NOMO-1 (cell line): ENCODE data around the gene ZBTB7B.

Experiments
- DNase-seq, 2 experiments: peaks; one replicate each; lab custom pipeline; 2025; ENCODE audit not compliant: unreplicated experiment in 2 of 2; lab: John Stamatoyannopoulos, UW

ZBTB7B gene

DNA sequence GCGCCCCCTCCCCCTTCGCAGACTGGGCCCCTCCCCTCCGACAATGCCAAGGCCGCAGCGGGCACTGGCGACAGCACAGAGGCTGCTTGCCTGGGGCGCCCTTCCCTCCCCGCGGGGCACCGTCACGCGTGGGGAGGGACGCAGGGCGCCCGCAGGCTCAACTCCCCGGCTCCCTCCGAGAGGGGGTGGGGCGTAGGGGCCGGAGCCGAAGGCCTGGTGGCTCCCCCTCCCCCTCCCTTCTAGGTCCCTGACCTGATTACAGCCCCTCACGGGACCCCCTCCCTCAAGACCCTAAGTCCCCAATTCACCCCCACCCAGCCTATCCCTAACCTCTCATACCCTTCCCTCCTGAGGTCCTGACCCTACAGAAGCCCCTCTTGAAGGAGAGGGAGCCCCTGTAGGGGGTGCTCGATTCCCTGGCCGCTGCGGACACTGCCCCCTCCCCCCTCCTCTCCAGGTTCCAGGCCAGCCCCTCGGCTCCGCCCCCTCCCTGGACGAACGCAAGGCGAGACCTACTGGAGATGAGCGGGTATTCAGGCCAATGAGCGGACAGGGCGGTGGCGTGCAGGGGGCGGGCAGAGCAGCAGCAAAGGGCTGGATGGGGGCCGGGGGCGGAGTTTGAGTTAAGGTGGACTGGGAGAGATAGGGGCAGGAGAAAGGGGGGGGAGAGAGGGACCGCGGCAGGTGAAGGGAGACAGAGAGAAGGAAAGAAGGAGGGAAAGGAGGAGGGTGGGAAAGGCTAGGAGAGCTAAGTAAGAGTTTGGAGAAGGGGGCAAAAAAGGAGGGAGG, 733 bp upstream of the ZBTB7B start:
- peak; percentile 98 to 100 for DNase-seq

DNA sequence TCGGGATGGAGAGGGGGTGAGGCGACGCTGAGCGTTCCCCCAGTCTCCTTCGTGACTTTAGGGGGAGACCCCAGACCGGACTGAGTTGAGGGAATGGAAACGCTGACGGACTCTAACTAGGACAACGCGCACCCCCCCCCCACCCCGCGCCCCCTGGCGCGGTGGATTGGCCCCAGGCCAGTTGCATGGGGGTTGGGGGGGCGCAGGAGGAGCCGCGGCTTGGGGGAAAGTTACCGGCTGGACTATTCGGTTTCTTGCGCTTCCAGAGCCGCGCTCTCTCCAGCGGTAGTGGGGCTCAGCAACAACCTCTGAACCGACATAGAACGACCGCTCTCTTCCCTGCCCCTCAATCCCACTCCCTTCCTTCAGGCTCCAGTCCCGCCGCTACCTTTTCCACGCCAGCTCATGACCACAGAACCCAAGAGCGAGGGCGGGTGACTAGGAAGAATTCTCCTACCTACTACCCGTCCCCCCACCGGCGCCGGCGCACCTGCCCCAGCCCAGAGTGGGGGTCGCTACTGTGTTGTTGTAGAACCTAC, 694 bp downstream of the ZBTB7B start:
- DNase-seq, result no peak

DNA sequence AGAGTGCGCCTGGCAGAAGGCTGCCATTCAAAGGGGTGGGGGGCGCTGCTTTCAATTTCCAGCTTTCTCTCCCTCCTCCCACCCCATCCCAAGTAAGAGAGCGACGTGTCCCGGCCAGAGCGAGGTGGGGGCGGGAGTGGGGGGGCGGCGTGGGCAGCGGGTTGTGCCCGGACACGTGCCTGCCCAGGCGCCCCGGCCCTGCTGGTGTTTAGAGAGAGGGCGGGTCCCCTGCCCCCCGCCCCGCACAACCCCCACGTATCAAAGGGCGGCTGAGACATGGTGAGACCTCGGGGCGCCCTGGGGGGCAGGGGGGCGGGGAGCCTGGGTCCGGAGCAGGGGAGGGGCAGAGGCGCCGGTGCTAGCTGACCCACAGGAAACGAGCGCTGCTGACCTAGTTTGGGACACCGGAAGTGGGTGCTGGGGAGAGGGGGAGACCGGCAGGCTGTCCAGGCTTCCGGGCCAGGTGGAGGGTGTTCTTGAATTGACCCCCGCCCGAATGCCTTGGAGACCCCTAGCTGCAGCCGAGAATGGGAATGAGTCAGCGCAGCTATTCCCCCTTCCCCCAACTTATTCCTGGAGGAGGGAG, 1.3 kb downstream of the ZBTB7B start:
- DNase-seq, result no peak

DNA sequence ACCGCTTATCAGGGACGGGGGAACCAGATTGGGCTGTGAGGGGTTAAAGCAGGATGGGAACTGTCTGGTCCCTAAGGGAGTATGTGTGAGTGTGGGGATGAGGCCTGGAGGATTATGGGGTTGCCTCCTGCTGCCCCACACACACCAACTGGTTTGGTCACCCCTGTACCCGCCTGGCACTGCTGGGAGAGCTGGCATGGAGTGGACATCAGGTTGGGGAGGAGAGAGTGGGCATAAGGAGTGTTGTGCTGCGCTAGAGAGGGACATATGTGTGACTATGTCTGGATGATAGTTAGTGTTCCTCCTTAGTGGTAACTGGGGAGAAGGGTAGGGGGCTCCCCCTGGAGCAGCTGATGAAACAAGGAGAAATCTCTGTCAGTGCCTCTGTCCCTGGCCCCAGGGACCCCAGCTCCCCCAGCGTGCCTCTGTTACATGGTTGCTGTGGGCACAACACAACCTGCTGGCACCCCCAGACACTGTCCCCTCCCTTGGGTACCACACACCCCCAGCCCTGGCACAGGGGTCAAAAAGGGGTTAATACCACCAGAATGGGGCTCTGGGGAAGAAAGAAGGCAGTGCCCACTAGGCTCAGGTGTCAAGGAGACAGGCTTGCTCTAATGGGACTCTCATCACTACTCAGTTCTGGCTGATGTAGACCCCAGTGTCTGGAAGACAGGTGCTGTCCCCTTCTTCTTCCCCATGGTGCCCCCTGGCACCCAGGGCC, 1.9 kb downstream of the ZBTB7B start:
- no peak for DNase-seq

DNA sequence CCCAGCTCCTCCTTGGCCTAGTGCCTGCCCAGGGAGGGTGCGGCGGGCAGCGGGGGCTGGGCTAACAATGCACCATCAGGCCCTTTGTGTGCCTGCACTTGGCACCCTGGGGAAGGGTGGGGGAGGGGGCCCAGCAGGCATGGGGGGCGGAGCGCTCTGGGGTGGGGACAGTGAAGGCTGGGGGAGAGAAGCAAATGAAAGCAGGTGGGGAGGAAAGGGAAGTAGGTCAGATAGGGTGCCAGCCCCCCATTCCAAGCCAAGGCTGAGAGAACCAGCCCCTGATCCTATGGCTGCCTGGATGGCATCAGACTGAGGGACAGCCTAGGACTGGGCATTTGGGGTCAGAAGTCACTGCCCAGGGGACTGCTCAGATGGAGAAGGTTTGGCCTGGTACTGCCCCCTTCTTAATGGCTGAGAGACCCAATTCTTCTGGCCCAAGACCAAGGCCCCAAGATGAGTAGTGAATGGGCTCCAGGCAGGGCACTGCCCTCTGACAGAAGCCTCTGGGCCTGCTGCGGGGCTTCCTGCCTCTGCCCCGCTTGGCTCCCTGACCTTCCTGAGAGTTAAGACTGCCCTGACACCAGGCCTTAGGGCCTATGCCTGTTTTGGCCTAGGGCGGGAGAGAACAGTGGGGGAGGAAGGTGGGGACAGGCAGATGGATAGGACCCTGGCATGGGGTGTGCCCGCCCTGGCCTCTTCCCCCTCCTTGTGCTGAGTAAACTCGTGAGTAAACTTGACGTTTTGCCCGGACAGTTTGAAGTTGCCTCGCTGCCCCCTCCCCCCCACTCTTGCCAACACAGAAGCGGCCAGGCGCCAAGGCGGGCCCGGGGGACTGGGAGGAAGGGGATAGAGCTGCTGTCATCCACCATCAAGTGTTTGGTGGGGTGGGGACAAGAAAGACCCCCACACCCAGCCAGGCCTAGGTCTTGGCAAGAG, 2.7 kb downstream of the ZBTB7B start:
- no peak for DNase-seq

DNA sequence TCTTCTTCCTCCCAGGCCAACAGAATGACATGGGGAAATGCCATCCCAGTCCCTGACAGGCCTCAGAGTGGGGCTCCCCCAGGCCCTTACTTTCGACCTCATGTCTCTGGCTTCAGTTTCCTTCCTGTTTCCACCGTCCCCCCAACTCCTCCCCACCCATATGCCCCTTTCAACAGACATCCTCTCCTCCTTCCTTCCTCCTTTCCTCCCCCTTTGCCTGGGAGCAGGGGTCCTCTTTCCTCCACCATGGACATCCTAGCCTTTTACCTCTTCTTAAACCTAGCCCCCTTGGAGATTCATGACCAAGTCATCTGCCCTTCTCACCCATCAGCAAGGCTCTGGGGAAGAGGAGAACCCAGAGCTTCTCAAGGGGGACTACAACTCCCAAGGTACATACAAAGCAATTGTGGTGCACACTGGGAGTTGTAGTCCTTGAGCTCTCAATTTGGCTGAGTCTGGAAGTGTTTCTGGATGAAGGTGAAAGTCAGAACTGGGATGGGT, 4.0 kb downstream of the ZBTB7B start:
- DNase-seq, result peak; percentile 41 to 75

- no peak for DNase-seq
Observed at GRCh38 chr1:155007251-155007828, 4.7 kb downstream of the ZBTB7B start.

DNA sequence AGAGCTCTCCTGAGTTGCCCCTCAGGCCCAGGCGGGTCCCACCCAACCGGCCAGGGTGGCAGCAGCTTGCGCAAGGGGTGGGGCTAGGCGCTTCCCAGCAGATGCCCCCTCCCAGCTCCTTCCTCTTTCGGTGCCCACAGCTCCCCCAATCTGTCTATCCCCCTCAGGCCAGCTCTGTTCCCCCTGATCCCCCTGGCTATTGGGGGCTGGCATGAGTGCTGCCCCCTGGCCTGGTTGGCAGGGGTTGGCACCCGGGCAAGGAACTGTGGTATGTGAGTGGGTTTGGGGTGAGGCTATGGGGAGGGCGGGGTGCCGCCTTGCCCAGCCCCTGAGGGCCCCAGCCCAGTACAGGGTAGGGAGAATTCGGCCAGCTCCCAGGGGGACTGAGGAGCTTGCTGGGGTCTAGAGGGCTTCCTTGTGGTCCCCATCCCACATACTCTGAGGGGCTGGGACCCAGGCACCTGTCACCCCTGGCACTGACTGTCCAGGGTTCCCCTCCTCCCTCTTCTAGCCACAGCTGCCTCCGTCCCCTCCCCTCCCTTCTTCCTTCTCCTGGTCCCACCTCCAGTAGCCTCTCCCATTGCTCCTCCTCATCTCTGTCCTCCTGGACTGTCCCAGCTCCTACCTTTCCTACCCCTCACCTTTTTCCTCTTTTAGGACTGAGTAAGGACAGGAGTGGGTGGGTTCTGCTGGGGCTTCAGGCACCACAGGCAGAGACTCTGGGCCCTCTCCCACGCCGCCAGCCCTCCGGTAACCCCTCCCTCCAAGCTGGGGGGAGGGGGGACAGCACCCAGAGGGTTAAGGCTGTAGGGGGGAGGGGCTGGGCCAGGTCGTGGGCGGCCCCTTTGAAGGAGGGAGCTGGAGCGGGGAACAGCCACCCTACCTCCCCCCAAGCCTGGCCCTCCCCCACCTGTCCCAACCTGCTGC, 5.7 kb downstream of the ZBTB7B start:
- DNase-seq, result peak; percentile 44 to 64

- DNase-seq, result no peak
Observed at GRCh38 chr1:155009221-155009711, 6.7 kb downstream of the ZBTB7B start.

- no peak for DNase-seq
Observed at GRCh38 chr1:155009742-155010141, 7.1 kb downstream of the ZBTB7B start.

DNA sequence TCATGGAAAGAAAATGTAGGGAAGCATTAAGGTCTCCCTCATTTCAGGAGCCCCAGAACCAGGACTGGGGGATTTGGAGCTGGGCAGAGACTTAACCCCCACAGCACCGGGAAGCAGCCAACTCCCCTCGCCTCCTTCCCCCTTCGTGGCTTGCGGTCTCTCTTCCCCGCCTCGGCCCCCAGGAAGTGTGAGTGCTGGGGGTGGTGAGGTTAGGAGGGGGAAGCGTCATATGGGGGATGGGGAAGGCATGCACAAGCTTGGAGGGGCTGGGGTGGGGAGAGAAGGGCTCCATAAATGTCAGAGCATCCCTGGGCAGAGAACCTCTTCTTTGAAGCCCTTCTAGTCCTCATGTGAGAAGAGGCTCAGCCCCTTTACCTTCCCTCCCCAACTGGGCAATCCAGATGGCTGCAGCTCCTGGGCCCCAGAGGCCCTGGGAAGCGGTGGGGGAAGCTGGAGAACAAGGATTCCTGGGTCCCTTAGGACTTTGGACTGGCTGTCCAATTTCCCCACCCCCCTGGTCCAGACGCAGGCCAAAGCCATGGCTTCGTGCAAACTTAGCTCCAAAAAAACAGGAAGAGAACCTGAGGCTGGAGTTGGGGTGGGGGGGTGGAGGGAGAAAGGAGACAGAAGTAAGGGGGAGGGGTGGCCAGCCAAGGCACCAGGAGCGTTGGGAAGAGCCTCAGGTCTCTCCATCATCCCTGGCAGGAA, 7.8 kb downstream of the ZBTB7B start:
- no peak for DNase-seq

DNA sequence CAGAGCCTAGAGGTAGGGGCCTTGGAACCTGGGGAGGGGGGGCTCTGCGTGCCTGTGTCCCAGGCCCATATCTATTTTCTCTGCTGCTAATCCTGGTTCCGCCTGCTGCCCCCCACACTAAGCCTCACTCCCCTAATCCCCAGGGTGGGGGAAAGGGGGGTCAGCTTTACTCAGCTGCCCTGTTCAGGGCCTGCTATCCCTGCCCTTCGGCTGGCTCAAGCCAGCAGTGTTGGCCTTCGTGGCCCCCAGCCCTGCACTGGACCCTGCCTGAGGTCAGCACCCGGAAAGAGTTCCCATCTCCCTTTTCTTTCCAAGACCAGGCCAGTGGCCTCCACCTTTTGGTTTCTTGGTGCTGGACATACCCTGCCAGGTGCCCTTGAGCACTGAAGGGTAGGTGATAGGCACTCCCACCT, 8.4 kb downstream of the ZBTB7B start:
- DNase-seq, result no peak

GRCh38 chr1:155011437-155012025, 8.9 kb downstream of the ZBTB7B start:
- no peak for DNase-seq

DNA sequence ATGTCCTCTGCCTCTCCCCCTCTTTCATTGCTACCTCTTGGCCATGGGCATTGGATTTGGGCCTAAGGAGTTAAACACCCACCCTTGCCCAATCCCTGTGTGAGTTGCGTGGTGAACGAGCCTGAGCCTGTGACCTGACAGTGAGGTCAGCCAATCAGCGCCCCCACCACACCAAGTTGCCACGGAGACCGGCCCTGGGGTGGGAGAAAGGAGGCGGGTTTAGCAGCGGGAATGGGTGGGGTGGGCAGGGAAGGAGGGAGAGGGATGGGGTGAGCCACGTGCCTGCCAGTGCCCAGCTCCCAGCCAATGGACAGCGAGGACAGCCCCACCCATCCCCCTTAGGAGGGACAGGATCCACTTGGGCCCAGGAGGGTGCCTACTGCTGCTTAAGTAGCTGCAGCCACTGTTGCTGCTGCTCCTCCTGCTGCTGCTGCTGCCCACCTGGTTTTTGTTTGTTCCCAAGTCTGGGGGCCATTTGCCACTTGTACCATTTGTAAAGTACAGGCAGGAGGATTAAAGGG, 9.5 kb downstream of the ZBTB7B start:
- no peak for DNase-seq

- DNase-seq, result no peak
Observed at GRCh38 chr1:155012776-155013602, 10.4 kb downstream of the ZBTB7B start.

GRCh38 chr1:155013632-155014031, 11.0 kb downstream of the ZBTB7B start:
- DNase-seq, result no peak
